ENCODE results near the gene PPP2R3B. TPM values are rescaled to one million over a fixed set of nuclear protein-coding genes. Genes with fewer than 3 reads are reported as not detected.
A peak's percentile ranks its signal among the peaks of the same experiment; 100 is the strongest.

PPP2R3B gene
- total RNA-seq, 1 donor: 35.3 TPM

GRCh38 chrX:324664-325063 is 62.0 kb downstream of the PPP2R3B start:
- DNase-seq (ENCODE audit: low read depth in 2 of 3, low spot score in 2 of 3): peak in 2 of 3 donors; percentile 50 to 57

GRCh38 chrX:323721-324628 is 62.7 kb downstream of the PPP2R3B start:
- DNase-seq (ENCODE audit: low read depth in 2 of 3, low spot score in 2 of 3): peak; percentile 49 to 78 (median 56)

GRCh38 chrX:320126-320783 is 66.5 kb downstream of the PPP2R3B start:
- DNase-seq (ENCODE audit: low read depth in 2 of 3, low spot score in 2 of 3): no peak

GRCh38 chrX:319579-320125 is 67.1 kb downstream of the PPP2R3B start:
- DNase-seq (ENCODE audit: low read depth in 2 of 3, low spot score in 2 of 3): no peak

GRCh38 chrX:318739-319578 is 67.7 kb downstream of the PPP2R3B start, which contains the start of gene GTPBP6:
GTPBP6 (minus strand) TSS chrX:318796; CDS start chrX:318787, 9 bp downstream.
- DNase-seq (ENCODE audit: low read depth in 2 of 3, low spot score in 2 of 3): peak; percentile 98 to 100 (median 100)

GRCh38 chrX:318068-318738 is 68.5 kb downstream of the PPP2R3B start:
- peak; percentile 89 to 100 (median 99) for DNase-seq (ENCODE audit: low read depth in 2 of 3, low spot score in 2 of 3)

- no peak for DNase-seq (ENCODE audit: low read depth in 2 of 3, low spot score in 2 of 3)
Observed at GRCh38 chrX:317424-318067, 69.2 kb downstream of the PPP2R3B start.

- DNase-seq (ENCODE audit: low read depth in 2 of 3, low spot score in 2 of 3): no peak
Observed at GRCh38 chrX:316351-317325, 70.1 kb downstream of the PPP2R3B start.

GRCh38 chrX:314781-315595 is 71.7 kb downstream of the PPP2R3B start:
- no peak for DNase-seq (ENCODE audit: low read depth in 2 of 3, low spot score in 2 of 3)

- DNase-seq (ENCODE audit: low read depth in 2 of 3, low spot score in 2 of 3): no peak
Observed at GRCh38 chrX:314049-314448, 72.7 kb downstream of the PPP2R3B start.

- no peak for DNase-seq (ENCODE audit: low read depth in 2 of 3, low spot score in 2 of 3)
Observed at GRCh38 chrX:313546-313945, 73.2 kb downstream of the PPP2R3B start.

GRCh38 chrX:312621-313331 is 73.9 kb downstream of the PPP2R3B start:
- no peak for DNase-seq (ENCODE audit: low read depth in 2 of 3, low spot score in 2 of 3)

- DNase-seq (ENCODE audit: low read depth in 2 of 3, low spot score in 2 of 3): no peak
Observed at GRCh38 chrX:311156-312129, 75.3 kb downstream of the PPP2R3B start.

GRCh38 chrX:310621-311155 is 76.0 kb downstream of the PPP2R3B start:
- DNase-seq (ENCODE audit: low read depth in 2 of 3, low spot score in 2 of 3): no peak

GRCh38 chrX:308821-309520 is 77.7 kb downstream of the PPP2R3B start:
- DNase-seq (ENCODE audit: low read depth in 2 of 3, low spot score in 2 of 3): no peak
